Measurements from ENCODE around the gene C8G. TPM values are rescaled to one million over a fixed set of nuclear protein-coding genes. Genes with fewer than 3 reads are reported as not detected.

The C8G gene
- total RNA-seq, 1 experiment from 2014 or later = 0.77 TPM

DNA sequence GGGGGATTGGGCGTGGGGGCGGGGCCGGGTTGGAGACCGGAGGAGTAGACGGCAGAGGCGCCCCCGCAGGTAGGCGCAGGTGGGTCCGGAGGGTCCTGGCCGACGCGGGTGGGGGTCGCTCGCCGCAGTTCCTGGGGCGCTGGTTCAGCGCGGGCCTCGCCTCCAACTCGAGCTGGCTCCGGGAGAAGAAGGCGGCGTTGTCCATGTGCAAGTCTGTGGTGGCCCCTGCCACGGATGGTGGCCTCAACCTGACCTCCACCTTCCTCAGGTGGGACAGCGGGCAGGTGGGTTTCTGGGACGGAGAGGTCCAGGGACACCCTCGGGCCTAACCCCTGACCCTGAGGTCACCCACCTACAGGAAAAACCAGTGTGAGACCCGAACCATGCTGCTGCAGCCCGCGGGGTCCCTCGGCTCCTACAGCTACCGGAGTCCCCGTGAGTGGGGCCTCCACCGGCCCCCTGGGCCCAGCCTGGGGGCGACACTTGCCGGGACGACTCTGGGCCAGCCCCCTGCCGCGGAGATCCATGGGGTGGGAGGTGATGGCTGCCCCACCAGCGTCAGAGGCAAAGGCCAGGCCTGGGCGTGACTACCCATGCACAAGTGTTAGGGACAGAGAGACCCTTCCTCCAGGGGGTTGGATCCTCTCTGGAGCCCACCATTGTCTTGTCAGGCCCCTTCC is 34.0 kb downstream of the C8G start:
- Histone ChIP-seq H3K9me2 (replicated peaks; ENCODE audit: low read length) (no peaks in the 10 kb centered on the region), H3F3A (ENCODE audit: low read length, unreplicated experiment) (no peaks in the 10 kb centered on the region), H3K27me3 (ENCODE audit: low read length) (no peaks in the 10 kb centered on the region), H3K4me2 (ENCODE audit: low read length) (no peak overlapping the region), H3K27ac (ENCODE audit: low read length) (no peak overlapping the region), H3K9ac (ENCODE audit: low read length) (no peak overlapping the region), H3K4me1 (ENCODE audit: insufficient read depth, low read length) (no peaks in the 10 kb centered on the region), H4K20me1 (ENCODE audit: low read length) (no peaks in the 10 kb centered on the region), H3K79me2 (ENCODE audit: low read length) (no peaks in the 10 kb centered on the region), H3K4me3 (ENCODE audit: low read length) (no peak overlapping the region), H3K9me3 (ENCODE audit: low read length) (no peaks in the 10 kb centered on the region), H2AFZ (ENCODE audit: low read length) (no peak overlapping the region), H3K36me3 (ENCODE audit: low read depth, low read length) (no peaks in the 10 kb centered on the region)
- intact Hi-C loops (cut with micrococcal nuclease) = no loop called here
- POLR2A ChIA-PET (ENCODE audit: unreplicated experiment) = interaction anchor here (0.6 kb wide), 1 partner anchor 252 kb away, joined by 7 read pairs; no protein-coding TSS in a partner anchor
- TF ChIP-seq EZH2phosphoT487 (IDR thresholded peaks at IDR 0.05; ENCODE audit: borderline replicate concordance, low read length) (no peak), CTCF (conservative IDR thresholded peaks at IDR 0.05; ENCODE audit: low read depth, low read length) (no peak), EZH2 (IDR thresholded peaks at IDR 0.05; ENCODE audit: low read length, unreplicated experiment) (no peak)
- CTCF ChIA-PET = no interaction called here
- ATAC-seq (no peak), DNase-seq (no peak)
- no TSS peak for BruUV-seq (replicated peaks)

GRCh38 chr9:136979769-136980587 is 34.9 kb downstream of the C8G start:
- Histone ChIP-seq H3K4me2 (ENCODE audit: low read length) (no peak overlapping the region), H3K9me3 (ENCODE audit: low read length) (no peaks in the 10 kb centered on the region), H3K36me3 (ENCODE audit: low read depth, low read length) (no peaks in the 10 kb centered on the region), H3K4me1 (ENCODE audit: insufficient read depth, low read length) (no peaks in the 10 kb centered on the region), H3K27ac (ENCODE audit: low read length) (no peak overlapping the region), H3K9me2 (replicated peaks; ENCODE audit: low read length) (no peaks in the 10 kb centered on the region), H3K79me2 (ENCODE audit: low read length) (no peaks in the 10 kb centered on the region), H2AFZ (ENCODE audit: low read length) (no peak overlapping the region), H3K4me3 (ENCODE audit: low read length) (no peak overlapping the region), H3F3A (ENCODE audit: low read length, unreplicated experiment) (no peaks in the 10 kb centered on the region), H4K20me1 (ENCODE audit: low read length) (no peaks in the 10 kb centered on the region), H3K27me3 (ENCODE audit: low read length) (no peaks in the 10 kb centered on the region), H3K9ac (ENCODE audit: low read length) (no peak overlapping the region)
- ChIA-PET POLR2A (ENCODE audit: unreplicated experiment) (no interaction called here), CTCF (no interaction called here)
- intact Hi-C loops (cut with micrococcal nuclease) = no loop called here
- no TSS peak for BruUV-seq (replicated peaks)
- TF ChIP-seq CTCF (conservative IDR thresholded peaks at IDR 0.05; ENCODE audit: low read depth, low read length) (no peak), EZH2 (IDR thresholded peaks at IDR 0.05; ENCODE audit: low read length, unreplicated experiment) (no peak), EZH2phosphoT487 (IDR thresholded peaks at IDR 0.05; ENCODE audit: borderline replicate concordance, low read length) (no peak)
- no peak for DNase-seq
- ATAC-seq = no peak

Data from PC-3 (cell line).